ENCODE measurements around the gene ZMYND8. TPM values are rescaled to one million over a fixed set of nuclear protein-coding genes. Genes with fewer than 3 reads are reported as not detected.
"Not testable (repeated sequence)": the region's sequence is repeated elsewhere in the genome, so short reads cannot be mapped to it uniquely, and the experiment has no call there.

Gene ZMYND8
- total RNA-seq, 4 donors from 2014 or later: 51.3 to 106 (median 94.0) TPM

DNA sequence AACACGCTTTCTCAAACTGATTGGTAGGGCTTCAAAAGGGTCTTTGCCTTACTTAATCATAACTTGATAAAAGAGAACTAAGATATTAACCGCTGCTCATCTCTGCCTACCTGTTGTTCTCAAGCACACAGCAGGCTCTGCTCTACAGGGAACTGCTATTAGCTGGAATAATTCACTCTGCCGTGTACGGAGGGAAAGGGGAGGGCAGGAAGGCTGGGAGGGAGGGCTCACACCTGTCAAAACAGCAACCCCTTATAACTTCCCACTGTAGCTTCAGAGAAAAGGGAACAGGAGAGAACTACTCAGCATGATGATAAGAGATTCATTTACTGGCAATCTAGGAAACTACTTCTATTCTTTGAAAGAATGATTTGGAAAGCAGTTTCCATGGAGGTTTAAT lies 75.1 kb downstream of the ZMYND8 start:
- Histone ChIP-seq H3K27me3 (no peaks in the 10 kb centered on the region), H3K36me3 (peaks cover 0 to 88% (median 0%) of the 10 kb centered on the region in 3 donors), H3K27ac (no peak overlapping the region), H3K9me3 (no peaks in the 10 kb centered on the region), H3K4me3 (no peak overlapping the region), H3K4me1 (no peaks in the 10 kb centered on the region)
- TF ChIP-seq POLR2A (IDR thresholded peaks at IDR 0.05): no peak
- TF ChIP-seq, protein P1, sequence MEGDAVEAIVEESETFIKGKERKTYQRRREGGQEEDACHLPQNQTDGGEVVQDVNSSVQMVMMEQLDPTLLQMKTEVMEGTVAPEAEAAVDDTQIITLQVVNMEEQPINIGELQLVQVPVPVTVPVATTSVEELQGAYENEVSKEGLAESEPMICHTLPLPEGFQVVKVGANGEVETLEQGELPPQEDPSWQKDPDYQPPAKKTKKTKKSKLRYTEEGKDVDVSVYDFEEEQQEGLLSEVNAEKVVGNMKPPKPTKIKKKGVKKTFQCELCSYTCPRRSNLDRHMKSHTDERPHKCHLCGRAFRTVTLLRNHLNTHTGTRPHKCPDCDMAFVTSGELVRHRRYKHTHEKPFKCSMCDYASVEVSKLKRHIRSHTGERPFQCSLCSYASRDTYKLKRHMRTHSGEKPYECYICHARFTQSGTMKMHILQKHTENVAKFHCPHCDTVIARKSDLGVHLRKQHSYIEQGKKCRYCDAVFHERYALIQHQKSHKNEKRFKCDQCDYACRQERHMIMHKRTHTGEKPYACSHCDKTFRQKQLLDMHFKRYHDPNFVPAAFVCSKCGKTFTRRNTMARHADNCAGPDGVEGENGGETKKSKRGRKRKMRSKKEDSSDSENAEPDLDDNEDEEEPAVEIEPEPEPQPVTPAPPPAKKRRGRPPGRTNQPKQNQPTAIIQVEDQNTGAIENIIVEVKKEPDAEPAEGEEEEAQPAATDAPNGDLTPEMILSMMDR (IDR thresholded peaks at IDR 0.05): no peak
- DNase-seq: no peak

- Histone ChIP-seq H3K4me3 (no peak overlapping the region), H3K4me1 (no peaks in the 10 kb centered on the region), H3K9me3 (no peaks in the 10 kb centered on the region), H3K27ac (no peak overlapping the region), H3K36me3 (peaks cover 0 to 87% (median 0%) of the 10 kb centered on the region in 3 donors), H3K27me3 (no peaks in the 10 kb centered on the region)
- TF ChIP-seq POLR2A (IDR thresholded peaks at IDR 0.05): no peak
- TF ChIP-seq, protein P1 (IDR thresholded peaks at IDR 0.05): no peak
- DNase-seq: no peak
These were observed 75.8 kb downstream of the ZMYND8 start for GRCh38 chr20:47280668-47281067.

- H3K27me3 ChIP-seq: no peaks in the 10 kb centered on the region
- H3K27ac ChIP-seq: no peak overlapping the region
- H3K36me3 ChIP-seq: peaks cover 0 to 86% (median 0%) of the 10 kb centered on the region in 3 donors
- H3K4me3 ChIP-seq: no peak overlapping the region
- TF ChIP-seq, protein P1 (IDR thresholded peaks at IDR 0.05): no peak
- TF ChIP-seq POLR2A (IDR thresholded peaks at IDR 0.05): no peak
- DNase-seq: no peak
- no peaks in the 10 kb centered on the region for H3K4me1 ChIP-seq
- H3K9me3 ChIP-seq: no peaks in the 10 kb centered on the region
These were observed 76.3 kb downstream of the ZMYND8 start for GRCh38 chr20:47280228-47280627.

GRCh38 chr20:47278907-47279348 lies 77.6 kb downstream of the ZMYND8 start:
- peaks cover 0 to 8% (median 0%) of the 10 kb centered on the region in 4 donors for H3K4me1 ChIP-seq
- TF ChIP-seq POLR2A (IDR thresholded peaks at IDR 0.05): no peak
- TF ChIP-seq, protein P1 (IDR thresholded peaks at IDR 0.05): no peak
- H3K9me3 ChIP-seq: no peaks in the 10 kb centered on the region
- no peaks in the 10 kb centered on the region for H3K27me3 ChIP-seq
- no peak overlapping the region for H3K27ac ChIP-seq
- DNase-seq: no peak
- H3K36me3 ChIP-seq: peaks cover 0 to 78% (median 0%) of the 10 kb centered on the region in 3 donors
- no peak overlapping the region for H3K4me3 ChIP-seq

GRCh38 chr20:47277535-47277872 lies 79.0 kb downstream of the ZMYND8 start:
- not testable (repeated sequence) for DNase-seq, H3K9me3 ChIP-seq, H3K4me1 ChIP-seq, H3K27me3 ChIP-seq, H3K4me3 ChIP-seq
- H3K27ac ChIP-seq: peak overlapping the region in 2 of 4 donors; percentile 6 to 51
- H3K36me3 ChIP-seq: peaks cover 0 to 66% (median 0%) of the 10 kb centered on the region in 3 donors

DNA sequence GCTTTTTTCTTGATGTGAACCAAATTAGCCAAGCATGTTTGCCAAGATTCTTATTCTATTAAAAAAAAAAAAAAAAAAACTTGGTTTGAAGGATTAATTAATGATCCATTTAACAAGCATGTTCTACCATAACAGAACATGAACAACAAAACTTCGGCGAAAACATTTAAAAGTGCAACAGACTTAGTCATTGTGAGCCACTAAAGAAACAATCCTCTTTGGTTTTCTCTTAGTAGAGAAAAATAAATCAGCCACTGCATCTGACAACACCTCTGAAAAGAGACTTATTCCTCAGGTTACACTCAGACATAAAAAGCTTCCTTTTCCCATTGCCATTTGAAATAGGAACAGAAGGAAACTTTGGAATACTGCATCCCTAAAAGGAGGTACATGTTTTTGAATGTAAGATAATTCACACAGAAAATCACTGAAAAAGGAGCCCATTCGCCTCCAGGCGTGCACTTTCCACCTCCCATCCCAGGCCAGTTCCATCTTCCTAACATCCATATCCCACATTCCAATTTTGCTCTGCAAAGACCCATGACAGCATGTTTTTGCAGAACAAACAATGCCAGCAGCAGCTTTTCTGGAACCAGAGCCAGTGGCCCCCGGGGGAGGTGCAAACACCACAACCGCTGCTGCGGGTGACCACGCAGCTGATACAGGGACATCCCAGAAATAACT lies 79.5 kb downstream of the ZMYND8 start:
- Histone ChIP-seq H3K27me3 (no peaks in the 10 kb centered on the region), H3K4me3 (no peak overlapping the region), H3K36me3 (peaks cover 0 to 69% (median 0%) of the 10 kb centered on the region in 3 donors), H3K27ac (peak overlapping the region in 2 of 4 donors; percentile 6 to 51), H3K4me1 (peaks cover 0 to 8% (median 0%) of the 10 kb centered on the region in 4 donors), H3K9me3 (no peaks in the 10 kb centered on the region)
- DNase-seq: no peak
- no peak for TF ChIP-seq POLR2A (IDR thresholded peaks at IDR 0.05)
- TF ChIP-seq, protein P1 (IDR thresholded peaks at IDR 0.05): no peak

Data from Peyer's patch (tissue), 4 donors.